AG04450 (cell line): ENCODE data around the gene SLC24A3. TPM values are rescaled to one million over a fixed set of nuclear protein-coding genes. Genes with fewer than 3 reads are reported as not detected.

Source experiments
- CTCF ChIA-PET: fragments of 300-600, 350-600 bp; formaldehyde crosslinking; extraction: SDS; loops from one replicate; lab custom pipeline; 2022; ENCODE audit warnings: antibody characterized with exemption, inconsistent platforms; lab: Charles Lee
- POLR2A ChIA-PET: fragments of 350-600 bp; formaldehyde crosslinking; extraction: SDS; loops from one replicate; lab custom pipeline; 2021; ENCODE audit warnings: antibody characterized with exemption, inconsistent platforms; lab: Yijun Ruan, JAX
- DNase-seq: peaks from one replicate; pipeline ENCODE4 v3.0.0-alpha.2; 2011; ENCODE audit warnings: low read depth, low spot score
- H3K27ac ChIP-seq: one replicate; pipeline ENCODE4 v1.5.1; 2012; ENCODE audit warnings: low read depth, low read length, control low read depth
- H3K27me3 ChIP-seq: one replicate; pipeline ENCODE4 v1.6.0; 2012; ENCODE audit warnings: low read length; ENCODE audit not compliant: control insufficient read depth, insufficient read depth
- H3K4me3 ChIP-seq: 2 replicates; pipeline ENCODE4 v1.5.1; 2011; ENCODE audit warnings: mild to moderate bottlenecking, low read depth, low read length, control low read depth
- H3K9me3 ChIP-seq: 2 replicates; pipeline ENCODE4 v1.5.1; 2012; ENCODE audit warnings: low read length; ENCODE audit not compliant: control insufficient read depth, insufficient read depth
- polyA plus RNA-seq: library from polyadenylated mRNA; depleted of rRNA; stranded (reverse); fragments of >200 nt; gene quantifications from 2 replicates; pipeline ENCODE4 v1.2.3, GENCODE V29; 2011
- TF ChIP-seq, protein P1 (sequence below): IDR thresholded peaks from 2 replicates; pipeline ENCODE4 v1.5.1; 2011; ENCODE audit warnings: low read depth, low read length, control low read depth, inconsistent platforms

SLC24A3 gene
- polyA plus RNA-seq, 1 experiment = not detected

GRCh38 chr20:19218411-19218810 is 6.0 kb downstream of the SLC24A3 start:
- ChIA-PET POLR2A (no interaction called here), CTCF (interaction anchor here (1.0 to 1.1 kb wide), 2 partner anchors 12 to 13 kb away, joined by 4 to 5 read pairs; no protein-coding TSS in a partner anchor)
- H3K27ac ChIP-seq = no peak overlapping the region
- H3K4me3 ChIP-seq = no peak overlapping the region
- no peaks in the 10 kb centered on the region for H3K9me3 ChIP-seq
- peaks cover 9% of the 10 kb centered on the region for H3K27me3 ChIP-seq
- TF ChIP-seq, protein P1, sequence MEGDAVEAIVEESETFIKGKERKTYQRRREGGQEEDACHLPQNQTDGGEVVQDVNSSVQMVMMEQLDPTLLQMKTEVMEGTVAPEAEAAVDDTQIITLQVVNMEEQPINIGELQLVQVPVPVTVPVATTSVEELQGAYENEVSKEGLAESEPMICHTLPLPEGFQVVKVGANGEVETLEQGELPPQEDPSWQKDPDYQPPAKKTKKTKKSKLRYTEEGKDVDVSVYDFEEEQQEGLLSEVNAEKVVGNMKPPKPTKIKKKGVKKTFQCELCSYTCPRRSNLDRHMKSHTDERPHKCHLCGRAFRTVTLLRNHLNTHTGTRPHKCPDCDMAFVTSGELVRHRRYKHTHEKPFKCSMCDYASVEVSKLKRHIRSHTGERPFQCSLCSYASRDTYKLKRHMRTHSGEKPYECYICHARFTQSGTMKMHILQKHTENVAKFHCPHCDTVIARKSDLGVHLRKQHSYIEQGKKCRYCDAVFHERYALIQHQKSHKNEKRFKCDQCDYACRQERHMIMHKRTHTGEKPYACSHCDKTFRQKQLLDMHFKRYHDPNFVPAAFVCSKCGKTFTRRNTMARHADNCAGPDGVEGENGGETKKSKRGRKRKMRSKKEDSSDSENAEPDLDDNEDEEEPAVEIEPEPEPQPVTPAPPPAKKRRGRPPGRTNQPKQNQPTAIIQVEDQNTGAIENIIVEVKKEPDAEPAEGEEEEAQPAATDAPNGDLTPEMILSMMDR = no peak
- DNase-seq = no peak

- Histone ChIP-seq H3K27ac (no peak overlapping the region), H3K9me3 (no peaks in the 10 kb centered on the region), H3K27me3 (no peaks in the 10 kb centered on the region), H3K4me3 (no peak overlapping the region)
- POLR2A ChIA-PET = no interaction called here
- TF ChIP-seq, protein P1 = no peak
- CTCF ChIA-PET = no interaction called here
- DNase-seq = no peak
Observed at GRCh38 chr20:19222520-19223040, 10.1 kb downstream of the SLC24A3 start.

GRCh38 chr20:19223640-19224039 is 11.2 kb downstream of the SLC24A3 start:
- POLR2A ChIA-PET = no interaction called here
- TF ChIP-seq, protein P1 = no peak
- Histone ChIP-seq H3K9me3 (no peaks in the 10 kb centered on the region; the same call in 1 of the 2 replicates), H3K27me3 (no peaks in the 10 kb centered on the region), H3K4me3 (no peak overlapping the region), H3K27ac (no peak overlapping the region)
- CTCF ChIA-PET = no interaction called here
- DNase-seq = no peak

GRCh38 chr20:19231359-19232035 is 19.1 kb downstream of the SLC24A3 start:
- CTCF ChIA-PET = no interaction called here
- H3K27ac ChIP-seq = no peak overlapping the region

More at GRCh38 chr20:19231359-19232035, 19.1 kb downstream of the SLC24A3 start:
- DNase-seq = no peak
- Histone ChIP-seq H3K4me3 (no peak overlapping the region), H3K27me3 (no peaks in the 10 kb centered on the region), H3K9me3 (peaks cover 10% of the 10 kb centered on the region)
- POLR2A ChIA-PET = no interaction called here
- TF ChIP-seq, protein P1 = no peak
